NCI-H82 treated with DMSO at 0.1 percent for 48 hours (cell line): ENCODE data around the gene SMG7.

ENCODE experiments used
- DNase-seq: peaks from one replicate; lab custom pipeline; 2025; ENCODE audit not compliant: unreplicated experiment; lab: John Stamatoyannopoulos, UW

Gene SMG7

GRCh38 chr1:183586455-183586854 is 114.2 kb downstream of the SMG7 start:
- DNase-seq, result no peak

GRCh38 chr1:183586926-183587325 is 114.6 kb downstream of the SMG7 start:
- DNase-seq, result no peak

DNA sequence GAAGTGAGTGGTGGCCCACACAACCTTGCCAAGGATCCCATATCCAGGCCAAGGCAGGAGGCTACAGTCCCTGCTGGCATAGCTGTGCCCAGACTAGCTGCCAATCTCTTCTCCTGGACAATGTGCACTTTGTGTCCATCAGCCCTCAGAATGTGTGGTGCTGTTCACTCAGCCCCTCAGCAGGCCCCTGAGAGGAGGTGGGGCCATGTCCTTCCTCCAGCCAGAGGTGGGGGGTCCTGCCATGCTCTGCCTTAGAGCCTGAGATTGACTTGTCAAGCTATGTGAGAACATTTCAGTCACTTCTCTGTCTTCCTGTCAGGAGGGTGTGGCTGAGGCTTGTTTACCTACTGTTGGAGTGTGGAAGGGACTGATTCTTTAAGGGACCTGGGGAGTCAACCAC is 116.5 kb downstream of the SMG7 start:
- no peak for DNase-seq

DNA sequence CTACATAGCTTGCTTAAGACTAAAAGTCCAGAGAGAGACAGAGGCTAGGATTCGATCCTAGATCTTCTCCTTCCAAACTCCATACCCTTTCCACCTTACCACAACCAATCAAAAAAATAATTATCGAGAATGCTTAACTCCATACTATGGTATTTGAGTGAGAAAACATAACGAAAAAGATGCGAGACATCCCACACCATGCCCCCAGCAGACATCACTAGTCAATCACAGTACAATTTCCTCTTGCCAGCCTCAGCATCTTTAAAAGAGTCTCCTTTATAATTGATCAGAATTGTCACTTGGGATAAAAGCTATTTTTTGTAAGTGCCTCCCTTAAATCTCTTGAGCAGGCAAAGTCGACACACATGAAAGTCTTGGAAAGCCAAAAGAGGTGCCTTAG is 117.1 kb downstream of the SMG7 start:
- no peak for DNase-seq

GRCh38 chr1:183589874-183590243 is 117.6 kb downstream of the SMG7 start:
- no peak for DNase-seq

- DNase-seq, result no peak
Measured at GRCh38 chr1:183590244-183591191, 118.2 kb downstream of the SMG7 start, which contains the start of gene NCF2. TSS of gene NCF2 (minus strand) at chr1:183590459. CDS start at chr1:183590329, 130 bp downstream.

DNA sequence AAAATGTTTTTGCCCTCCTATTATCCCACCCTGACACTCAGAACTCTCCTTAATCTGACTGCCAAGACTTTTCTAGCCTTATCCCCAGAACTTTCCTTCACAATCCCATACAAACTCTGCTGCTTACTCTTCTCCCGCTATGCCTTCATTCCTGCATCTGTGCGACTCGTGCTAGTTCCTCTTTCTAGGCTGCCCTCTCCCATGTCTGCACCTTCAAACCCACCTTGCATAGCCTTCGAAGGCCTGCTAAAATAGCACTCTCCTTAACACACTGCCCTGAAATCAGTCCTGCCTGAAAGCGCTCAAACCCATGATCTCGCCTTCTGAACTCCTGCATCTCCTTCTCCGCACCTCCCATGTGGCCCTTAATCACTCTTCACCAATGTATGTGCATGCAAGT is 120.4 kb downstream of the SMG7 start:
- no peak for DNase-seq

DNA sequence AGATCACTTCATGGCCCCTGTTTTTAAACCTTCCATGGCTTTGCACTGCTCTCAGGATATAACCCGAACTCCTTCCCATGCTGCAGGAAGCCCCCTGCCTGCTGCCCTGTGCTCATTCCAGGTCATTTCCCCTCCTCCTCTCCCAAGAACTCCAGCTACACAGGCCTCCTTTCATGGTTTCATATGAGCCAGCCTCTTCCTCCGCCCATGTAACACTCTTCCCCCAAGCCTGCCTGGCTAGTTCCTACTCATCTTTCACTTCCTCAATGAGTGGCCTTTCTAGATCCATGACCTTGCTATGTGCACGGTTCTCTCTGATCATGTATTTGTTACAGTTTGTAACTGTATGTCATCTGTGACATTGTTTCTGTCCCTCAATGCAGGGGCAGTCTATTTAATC is 121.1 kb downstream of the SMG7 start:
- no peak for DNase-seq

DNA sequence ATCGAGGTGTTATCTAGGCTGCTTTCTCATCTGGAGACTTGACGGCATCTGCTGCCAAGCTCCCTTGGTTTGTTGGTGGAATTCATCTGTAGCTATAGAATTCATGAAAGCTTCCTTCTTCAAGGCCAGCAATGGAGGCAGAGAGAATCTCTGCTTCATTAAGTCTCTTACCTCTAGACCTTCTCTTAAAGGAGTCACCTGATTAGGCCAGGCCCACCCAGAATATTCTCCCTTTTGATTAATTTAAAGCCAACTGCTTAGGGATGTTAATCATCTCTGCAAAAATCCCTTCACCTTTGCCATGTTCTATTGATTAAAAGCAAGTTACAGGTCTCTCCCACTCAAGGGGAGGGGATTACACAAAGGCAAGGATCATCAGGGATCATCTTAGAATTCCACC is 123.2 kb downstream of the SMG7 start:
- peak; percentile 42 for DNase-seq

DNA sequence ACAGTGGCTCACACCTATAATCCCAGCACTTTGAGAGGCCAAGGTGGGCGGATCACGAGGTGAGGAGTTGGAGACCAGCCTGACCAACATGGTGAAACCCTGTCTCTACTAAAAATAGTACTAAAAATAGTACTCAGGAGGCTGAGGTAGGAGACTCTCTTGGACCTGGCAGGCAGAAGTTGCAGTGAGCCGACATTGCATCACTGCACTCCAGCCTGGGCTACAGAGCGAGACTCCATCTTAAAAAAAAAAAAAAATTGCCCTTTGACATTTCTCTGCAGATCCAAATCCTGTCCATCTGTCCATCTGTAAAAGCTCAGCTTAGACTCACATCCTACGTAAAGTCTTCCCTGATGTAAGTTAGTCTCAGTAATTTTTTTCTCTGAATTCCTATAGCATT is 124.2 kb downstream of the SMG7 start:
- no peak for DNase-seq

- no peak for DNase-seq
Measured at GRCh38 chr1:183597656-183598347, 125.5 kb downstream of the SMG7 start.

DNA sequence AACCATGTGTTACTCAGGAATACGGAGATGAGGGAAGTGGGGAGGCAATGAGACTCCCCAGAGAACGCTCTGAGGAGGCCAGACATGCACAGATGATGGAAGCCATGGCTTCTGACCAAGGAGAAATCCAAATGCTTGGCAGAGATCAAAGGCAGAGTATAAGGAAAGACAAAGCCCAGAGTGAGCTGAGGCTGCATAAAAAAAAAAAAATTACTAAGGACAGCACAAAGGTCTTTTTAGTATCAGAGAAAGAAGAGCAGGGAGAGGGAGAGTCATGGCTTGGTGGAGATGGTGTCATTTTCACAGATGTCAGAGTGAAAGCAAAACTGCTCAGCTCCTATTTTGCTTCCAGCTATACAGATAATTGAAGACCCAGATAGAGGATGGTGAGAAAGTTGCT is 126.1 kb downstream of the SMG7 start:
- no peak for DNase-seq

- no peak for DNase-seq
Measured at GRCh38 chr1:183600136-183600535, 127.8 kb downstream of the SMG7 start.

DNA sequence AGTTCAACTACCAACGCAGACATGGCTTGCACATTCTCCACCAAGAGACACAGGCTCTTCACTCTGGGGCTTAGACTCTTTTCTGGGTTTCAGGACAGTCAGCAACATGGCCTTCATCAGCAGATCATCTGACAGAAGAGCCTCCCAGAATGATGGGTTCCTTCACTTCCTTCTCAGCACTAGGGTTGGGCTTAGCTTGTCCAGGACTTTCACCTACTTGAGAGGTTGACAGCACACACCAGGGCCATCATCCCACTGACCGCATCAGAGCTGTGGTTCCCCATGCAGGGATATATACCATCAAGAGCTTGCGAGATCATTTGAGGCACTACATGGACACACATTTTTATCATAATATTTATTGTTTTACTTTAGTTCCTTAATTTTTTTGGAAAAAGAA is 128.3 kb downstream of the SMG7 start:
- no peak for DNase-seq

GRCh38 chr1:183602510-183602909 is 130.2 kb downstream of the SMG7 start:
- DNase-seq, result no peak
